Activated T-helper 2 cell treated with anti-CD3 and anti-CD28 coated beads, Interferon-gamma antibody, Interleukin-2, Interleukin-4, amounts not matched to agents 10 μg/mL and 5 μg/mL and 100 μg/mL, durations not matched to agents 14 hours and 24 hours and 36 hours (primary cell): Measurements from ENCODE around the gene ZNF454. TPM values are rescaled to one million over a fixed set of nuclear protein-coding genes. Genes with fewer than 3 reads are reported as not detected.
A peak's percentile ranks its signal among the peaks of the same experiment; 100 is the strongest.

ENCODE experiments used
- DNase-seq: peaks from one replicate; pipeline ENCODE4 v3.0.0; 2021; ENCODE audit warnings: low spot score
- H3K27ac Mint-ChIP-seq: one replicate; pipeline ENCODE4 v1.8.0; 2021; ENCODE audit warnings: mixed read lengths
- H3K27me3 Mint-ChIP-seq: one replicate; pipeline ENCODE4 v1.8.0; 2021; ENCODE audit warnings: low read depth, mixed read lengths
- H3K36me3 Mint-ChIP-seq: one replicate; pipeline ENCODE4 v1.8.0; 2021; ENCODE audit warnings: low read depth, mixed read lengths
- H3K4me1 Mint-ChIP-seq: one replicate; pipeline ENCODE4 v1.8.0; 2021; ENCODE audit warnings: low read depth, mixed read lengths
- H3K4me3 Mint-ChIP-seq: one replicate; pipeline ENCODE4 v1.8.0; 2021; ENCODE audit warnings: low read depth, mild to moderate bottlenecking, moderate library complexity, mixed read lengths
- H3K9me3 Mint-ChIP-seq: one replicate; pipeline ENCODE4 v1.8.0; 2021; ENCODE audit warnings: mixed read lengths
- intact Hi-C: fragments of 100-400 bp; cut with micrococcal nuclease; formaldehyde crosslinking; loops from one replicate; pipeline ENCODE4 v1.15.1; 2023
- total RNA-seq: library from RNA; stranded (reverse); gene quantifications from 2 replicates; pipeline ENCODE4 v1.2.3, GENCODE V29; 2022

The ZNF454 gene
- total RNA-seq, result not detected in 2 replicates

GRCh38 chr5:178940569-178941360 lies at the start of gene ZNF454:
TSS of gene ZNF454 (plus strand) at chr5:178941198. CDS start at chr5:178942792, 1,594 bp downstream.
- intact Hi-C loops, result no loop called here
- Mint-ChIP-seq H3K36me3 (peaks cover 4% of the 10 kb centered on the region), H3K27ac (no peak within 1 kb of the TSS), H3K27me3 (no peaks in the 10 kb centered on the region), H3K4me3 (no peak within 1 kb of the TSS), H3K9me3 (peaks cover 79% of the 10 kb centered on the region), H3K4me1 (no peaks in the 10 kb centered on the region)
- DNase-seq, result no peak

GRCh38 chr5:178895615-178896571 lies 45.1 kb upstream of the ZNF454 start, which contains the start of gene ZFP2:
TSS of gene ZFP2 (plus strand) at chr5:178895913. CDS start at chr5:178931314, 35,401 bp downstream.
- Mint-ChIP-seq H3K36me3 (peaks cover 9% of the 10 kb centered on the region), H3K4me3 (peak within 1 kb of the TSS; percentile 51), H3K4me1 (no peaks in the 10 kb centered on the region), H3K9me3 (peaks cover 48% of the 10 kb centered on the region), H3K27me3 (no peaks in the 10 kb centered on the region), H3K27ac (no peak within 1 kb of the TSS)
- DNase-seq, result no peak
- intact Hi-C loops, result no loop called here

- H3K4me1 Mint-ChIP-seq, result no peaks in the 10 kb centered on the region
- no peak for DNase-seq
- H3K27ac Mint-ChIP-seq, result no peak overlapping the region
- no peaks in the 10 kb centered on the region for H3K27me3 Mint-ChIP-seq
- peaks cover 48% of the 10 kb centered on the region for H3K9me3 Mint-ChIP-seq
- H3K36me3 Mint-ChIP-seq, result peaks cover 3% of the 10 kb centered on the region
- intact Hi-C loops, result no loop called here
- no peak overlapping the region for H3K4me3 Mint-ChIP-seq
Measured at GRCh38 chr5:178899289-178899688, 41.7 kb upstream of the ZNF454 start.

- no peak for DNase-seq
- intact Hi-C loops, result no loop called here
- Mint-ChIP-seq H3K4me1 (no peaks in the 10 kb centered on the region), H3K27me3 (no peaks in the 10 kb centered on the region), H3K9me3 (peaks cover 49% of the 10 kb centered on the region), H3K27ac (no peak overlapping the region), H3K36me3 (no peaks in the 10 kb centered on the region), H3K4me3 (no peak overlapping the region)
Measured at GRCh38 chr5:178902849-178903248, 38.1 kb upstream of the ZNF454 start.

- H3K9me3 Mint-ChIP-seq, result peaks cover 85% of the 10 kb centered on the region
- no peaks in the 10 kb centered on the region for H3K4me1 Mint-ChIP-seq
- peaks cover 8% of the 10 kb centered on the region for H3K36me3 Mint-ChIP-seq
- H3K27ac Mint-ChIP-seq, result no peak overlapping the region
- H3K27me3 Mint-ChIP-seq, result no peaks in the 10 kb centered on the region
- intact Hi-C loops, result no loop called here
- DNase-seq, result no peak
- H3K4me3 Mint-ChIP-seq, result no peak overlapping the region
Measured at GRCh38 chr5:178931846-178932760, 8.9 kb upstream of the ZNF454 start.

GRCh38 chr5:178941361-178941760 lies 363 bp downstream of the ZNF454 start:
- H3K27ac Mint-ChIP-seq, result no peak overlapping the region
- H3K36me3 Mint-ChIP-seq, result peaks cover 4% of the 10 kb centered on the region
- no peak overlapping the region for H3K4me3 Mint-ChIP-seq
- no peak for DNase-seq
- H3K4me1 Mint-ChIP-seq, result no peaks in the 10 kb centered on the region
- intact Hi-C loops, result no loop called here
- H3K27me3 Mint-ChIP-seq, result no peaks in the 10 kb centered on the region
- H3K9me3 Mint-ChIP-seq, result peaks cover 79% of the 10 kb centered on the region

GRCh38 chr5:178965465-178966055 lies 24.6 kb downstream of the ZNF454 start:
- no peaks in the 10 kb centered on the region for H3K27me3 Mint-ChIP-seq
- intact Hi-C loops, result no loop called here
- peaks cover 5% of the 10 kb centered on the region for H3K36me3 Mint-ChIP-seq
- DNase-seq, result no peak
- peaks cover 78% of the 10 kb centered on the region for H3K9me3 Mint-ChIP-seq
- H3K4me1 Mint-ChIP-seq, result no peaks in the 10 kb centered on the region
- no peak overlapping the region for H3K27ac Mint-ChIP-seq
- H3K4me3 Mint-ChIP-seq, result no peak overlapping the region

GRCh38 chr5:178981381-178981780 lies 40.4 kb downstream of the ZNF454 start:
- Mint-ChIP-seq H3K9me3 (peaks cover 71% of the 10 kb centered on the region), H3K4me1 (no peaks in the 10 kb centered on the region), H3K27ac (no peak overlapping the region), H3K4me3 (no peak overlapping the region), H3K36me3 (no peaks in the 10 kb centered on the region), H3K27me3 (no peaks in the 10 kb centered on the region)
- intact Hi-C loops, result no loop called here
- no peak for DNase-seq

GRCh38 chr5:178982941-178983340 lies 41.9 kb downstream of the ZNF454 start:
- intact Hi-C loops, result no loop called here
- peaks cover 66% of the 10 kb centered on the region for H3K9me3 Mint-ChIP-seq
- no peak overlapping the region for H3K4me3 Mint-ChIP-seq
- no peaks in the 10 kb centered on the region for H3K36me3 Mint-ChIP-seq
- DNase-seq, result no peak
- no peaks in the 10 kb centered on the region for H3K4me1 Mint-ChIP-seq
- no peak overlapping the region for H3K27ac Mint-ChIP-seq
- H3K27me3 Mint-ChIP-seq, result no peaks in the 10 kb centered on the region

GRCh38 chr5:178983728-178984127 lies 42.7 kb downstream of the ZNF454 start:
- H3K36me3 Mint-ChIP-seq, result no peaks in the 10 kb centered on the region
- H3K4me1 Mint-ChIP-seq, result no peaks in the 10 kb centered on the region
- H3K27ac Mint-ChIP-seq, result no peak overlapping the region
- no peaks in the 10 kb centered on the region for H3K27me3 Mint-ChIP-seq
- H3K4me3 Mint-ChIP-seq, result no peak overlapping the region
- intact Hi-C loops, result no loop called here
- no peak for DNase-seq
- H3K9me3 Mint-ChIP-seq, result peaks cover 64% of the 10 kb centered on the region

- no peak overlapping the region for H3K27ac Mint-ChIP-seq
- H3K4me1 Mint-ChIP-seq, result no peaks in the 10 kb centered on the region
- intact Hi-C loops, result no loop called here
- no peak for DNase-seq
- peaks cover 60% of the 10 kb centered on the region for H3K9me3 Mint-ChIP-seq
- no peak overlapping the region for H3K4me3 Mint-ChIP-seq
- H3K27me3 Mint-ChIP-seq, result no peaks in the 10 kb centered on the region
- no peaks in the 10 kb centered on the region for H3K36me3 Mint-ChIP-seq
Measured at GRCh38 chr5:178984145-178985072, 43.4 kb downstream of the ZNF454 start.
